ENCODE measurements around the gene FOCAD. TPM values are rescaled to one million over a fixed set of nuclear protein-coding genes. Genes with fewer than 3 reads are reported as not detected.

The FOCAD gene
- total RNA-seq, 1 donor = 80.3 TPM

- TF ChIP-seq CTCF (IDR thresholded peaks at IDR 0.05; ENCODE audit: insufficient read depth, low read length) = no peak
- H3K4me3 ChIP-seq (ENCODE audit: low read depth, low read length) = peak overlapping the region; percentile 56
- DNase-seq (ENCODE audit: low read depth) = no peak
These were observed 25.2 kb upstream of the FOCAD start for GRCh38 chr9:20658677-20659473.

GRCh38 chr9:20659474-20659967, 24.5 kb upstream of the FOCAD start:
- TF ChIP-seq CTCF (IDR thresholded peaks at IDR 0.05; ENCODE audit: insufficient read depth, low read length) = no peak
- H3K4me3 ChIP-seq (ENCODE audit: low read depth, low read length) = no peak overlapping the region
- no peak for DNase-seq (ENCODE audit: low read depth)

- DNase-seq (ENCODE audit: low read depth) = no peak
- H3K4me3 ChIP-seq (ENCODE audit: low read depth, low read length) = no peak overlapping the region
- no peak for TF ChIP-seq CTCF (IDR thresholded peaks at IDR 0.05; ENCODE audit: insufficient read depth, low read length)
These were observed 21.9 kb upstream of the FOCAD start for GRCh38 chr9:20662156-20662555.

- TF ChIP-seq CTCF (IDR thresholded peaks at IDR 0.05; ENCODE audit: insufficient read depth, low read length) = no peak
- DNase-seq (ENCODE audit: low read depth) = no peak
- H3K4me3 ChIP-seq (ENCODE audit: low read depth, low read length) = no peak overlapping the region
These were observed 20.9 kb upstream of the FOCAD start for GRCh38 chr9:20663133-20663532.

- TF ChIP-seq CTCF (IDR thresholded peaks at IDR 0.05; ENCODE audit: insufficient read depth, low read length) = no peak
These were observed 19.6 kb upstream of the FOCAD start for GRCh38 chr9:20664501-20664900.

GRCh38 chr9:20670395-20670794, 13.7 kb upstream of the FOCAD start:
- H3K4me3 ChIP-seq (ENCODE audit: low read depth, low read length) = no peak overlapping the region
- DNase-seq (ENCODE audit: low read depth) = no peak
- no peak for TF ChIP-seq CTCF (IDR thresholded peaks at IDR 0.05; ENCODE audit: insufficient read depth, low read length)

More at GRCh38 chr9:20664501-20664900, 19.6 kb upstream of the FOCAD start:
- no peak for DNase-seq (ENCODE audit: low read depth)
- H3K4me3 ChIP-seq (ENCODE audit: low read depth, low read length) = no peak overlapping the region

Measured in fibroblast of the aortic adventitia (primary cell).